Mesendoderm (in vitro differentiated cells): ENCODE results near the gene PRMT3.

Source experiments
- DNase-seq: peaks from one replicate; pipeline ENCODE4 v3.0.0; 2013
- H2AK5ac ChIP-seq: 2 replicates; pipeline ENCODE4 v1.6.1; 2013; ENCODE audit warnings: low read length, inconsistent platforms
- H2BK120ac ChIP-seq: 2 replicates; pipeline ENCODE4 v1.6.1; 2013; ENCODE audit warnings: low read depth, mild to moderate bottlenecking, low read length, moderate library complexity, mixed read lengths
- H2BK15ac ChIP-seq: replicated peaks from 2 replicates; pipeline ENCODE4 v1.6.1; 2013; ENCODE audit warnings: low read depth, mild to moderate bottlenecking, moderate library complexity
- H2BK5ac ChIP-seq: 2 replicates; pipeline ENCODE4 v1.6.1; 2013; ENCODE audit warnings: low read length, inconsistent platforms
- H3K18ac ChIP-seq: 2 replicates; pipeline ENCODE4 v1.6.1; 2013; ENCODE audit warnings: mild to moderate bottlenecking, low read length, mixed read lengths
- H3K23ac ChIP-seq: one replicate; pipeline ENCODE4 v1.6.1; 2013; ENCODE audit warnings: low read length
- H3K27ac ChIP-seq: 2 replicates; pipeline ENCODE4 v1.5.1; 2013; ENCODE audit warnings: low read depth, mild to moderate bottlenecking, inconsistent platforms, low read length, moderate library complexity
- H3K27me3 ChIP-seq: 2 replicates; pipeline ENCODE4 v1.6.1; 2013; ENCODE audit warnings: low read length, control low read depth, mild to moderate bottlenecking, inconsistent platforms; ENCODE audit not compliant: insufficient read depth, poor library complexity
- H3K36me3 ChIP-seq: 2 replicates; pipeline ENCODE4 v1.6.1; 2013; ENCODE audit warnings: low read length, inconsistent platforms; ENCODE audit not compliant: control insufficient read depth, insufficient read depth
- H3K4ac ChIP-seq: one replicate; pipeline ENCODE4 v1.6.1; 2013; ENCODE audit warnings: low read depth, mild to moderate bottlenecking, low read length, moderate library complexity
- H3K4me1 ChIP-seq: 2 replicates; pipeline ENCODE4 v1.6.1; 2013; ENCODE audit warnings: low read depth, low read length, inconsistent platforms; ENCODE audit not compliant: control insufficient read depth
- H3K4me2 ChIP-seq: 2 replicates; pipeline ENCODE4 v1.6.1; 2013; ENCODE audit warnings: low read length
- H3K4me3 ChIP-seq: 2 replicates; pipeline ENCODE4 v1.5.1; 2013; ENCODE audit warnings: mild to moderate bottlenecking, low read length
- H3K56ac ChIP-seq: one replicate; pipeline ENCODE4 v1.6.1; 2013; ENCODE audit warnings: low read length
- H3K79me1 ChIP-seq: 2 replicates; pipeline ENCODE4 v1.6.1; 2013; ENCODE audit warnings: low read length, inconsistent platforms
- H3K79me2 ChIP-seq: 2 replicates; pipeline ENCODE4 v1.6.1; 2013; ENCODE audit warnings: mild to moderate bottlenecking, low read length; ENCODE audit not compliant: control insufficient read depth, insufficient read depth
- H3K9ac ChIP-seq: 2 replicates; pipeline ENCODE4 v1.6.1; 2013; ENCODE audit warnings: low read length, inconsistent platforms
- H4K5ac ChIP-seq: one replicate; pipeline ENCODE4 v1.6.1; 2013; ENCODE audit warnings: low read length
- H4K8ac ChIP-seq: one replicate; pipeline ENCODE4 v1.6.1; 2013; ENCODE audit warnings: low read depth, mild to moderate bottlenecking, control low read depth, low read length, moderate library complexity
- WGBS: extraction: QIAGEN DNeasy Blood & Tissue Kit; methylation state at CpG from one replicate; pipeline ENCODE4 v1.1.7; 2013; ENCODE audit warnings: low lambda C conversion rate, missing lambda C conversion rate; ENCODE audit not compliant: insufficient coverage; ENCODE audit errors: extremely low coverage; 5-methylcytosine and 5-hydroxymethylcytosine counted together

PRMT3 gene

GRCh38 chr11:20369826-20370225 is 17.7 kb upstream of the PRMT3 start:
- Histone ChIP-seq H2BK5ac (no peak overlapping the region), H3K79me2 (no peaks in the 10 kb centered on the region), H4K8ac (no peak overlapping the region), H3K4me1 (no peaks in the 10 kb centered on the region), H2BK15ac (no peak overlapping the region), H3K79me1 (no peaks in the 10 kb centered on the region), H3K9ac (no peak overlapping the region), H3K4me3 (no peak overlapping the region), H3K27me3 (no peaks in the 10 kb centered on the region), H3K18ac (no peak overlapping the region), H3K27ac (no peak overlapping the region), H3K4me2 (no peak overlapping the region), H4K5ac (no peak overlapping the region), H2AK5ac (no peak overlapping the region), H3K56ac (no peak overlapping the region), H3K4ac (no peak overlapping the region), H2BK120ac (no peak overlapping the region), H3K23ac (no peak overlapping the region), H3K36me3 (no peaks in the 10 kb centered on the region)
- no peak for DNase-seq

- H3K4me3 ChIP-seq, result no peak overlapping the region
- no peak overlapping the region for H2AK5ac ChIP-seq
- DNase-seq, result no peak
- WGBS, result no CpG with 5 or more reads among the region's 5 CpGs
- H3K27me3 ChIP-seq, result no peaks in the 10 kb centered on the region
- no peak overlapping the region for H2BK5ac ChIP-seq
- no peaks in the 10 kb centered on the region for H3K79me2 ChIP-seq
- H4K8ac ChIP-seq, result no peak overlapping the region
- no peak overlapping the region for H3K9ac ChIP-seq
- H3K18ac ChIP-seq, result no peak overlapping the region
- no peak overlapping the region for H2BK15ac ChIP-seq
- no peak overlapping the region for H3K4ac ChIP-seq
- H3K56ac ChIP-seq, result no peak overlapping the region
- H3K4me1 ChIP-seq, result no peaks in the 10 kb centered on the region
- H3K4me2 ChIP-seq, result no peak overlapping the region
- H2BK120ac ChIP-seq, result no peak overlapping the region
- H3K79me1 ChIP-seq, result no peaks in the 10 kb centered on the region
- no peak overlapping the region for H3K23ac ChIP-seq
- H3K27ac ChIP-seq, result no peak overlapping the region
- H3K36me3 ChIP-seq, result no peaks in the 10 kb centered on the region
- H4K5ac ChIP-seq, result no peak overlapping the region
Measured at GRCh38 chr11:20372081-20372626, 15.4 kb upstream of the PRMT3 start.

- Histone ChIP-seq H2BK15ac (no peak overlapping the region), H3K9ac (no peak overlapping the region), H3K56ac (no peak overlapping the region), H4K5ac (no peak overlapping the region), H3K4ac (no peak overlapping the region), H3K79me2 (no peaks in the 10 kb centered on the region), H2BK120ac (no peak overlapping the region), H4K8ac (no peak overlapping the region), H3K4me2 (no peak overlapping the region), H3K79me1 (no peaks in the 10 kb centered on the region), H2AK5ac (no peak overlapping the region), H3K27me3 (no peaks in the 10 kb centered on the region), H3K4me3 (no peak overlapping the region), H3K36me3 (no peaks in the 10 kb centered on the region), H3K27ac (no peak overlapping the region), H2BK5ac (no peak overlapping the region), H3K4me1 (no peaks in the 10 kb centered on the region), H3K18ac (no peak overlapping the region), H3K23ac (no peak overlapping the region)
- DNase-seq, result no peak
- no CpG with 5 or more reads among the region's 13 CpGs for WGBS
Measured at GRCh38 chr11:20373147-20373546, 14.4 kb upstream of the PRMT3 start.

- no peaks in the 10 kb centered on the region for H3K27me3 ChIP-seq
- H3K4me3 ChIP-seq, result no peak overlapping the region
Measured at GRCh38 chr11:20373568-20374209, 13.8 kb upstream of the PRMT3 start.

GRCh38 chr11:20374741-20375300 is 12.7 kb upstream of the PRMT3 start:
- Histone ChIP-seq H2AK5ac (no peak overlapping the region), H3K56ac (no peak overlapping the region), H4K5ac (no peak overlapping the region), H4K8ac (no peak overlapping the region), H2BK120ac (no peak overlapping the region), H3K4me2 (no peak overlapping the region), H3K27ac (no peak overlapping the region), H2BK15ac (no peak overlapping the region), H3K18ac (no peak overlapping the region), H3K79me1 (no peaks in the 10 kb centered on the region), H3K4me3 (no peak overlapping the region), H3K27me3 (no peaks in the 10 kb centered on the region), H3K79me2 (no peaks in the 10 kb centered on the region), H2BK5ac (no peak overlapping the region), H3K36me3 (no peaks in the 10 kb centered on the region), H3K4ac (no peak overlapping the region), H3K9ac (no peak overlapping the region), H3K23ac (no peak overlapping the region), H3K4me1 (no peaks in the 10 kb centered on the region)
- no CpG with 5 or more reads among the region's 9 CpGs for WGBS
- DNase-seq, result no peak

More at GRCh38 chr11:20373568-20374209, 13.8 kb upstream of the PRMT3 start:
- H2AK5ac ChIP-seq, result no peak overlapping the region
- H2BK5ac ChIP-seq, result no peak overlapping the region
- H3K4me2 ChIP-seq, result no peak overlapping the region
- H2BK15ac ChIP-seq, result no peak overlapping the region
- no peak overlapping the region for H3K27ac ChIP-seq
- H3K36me3 ChIP-seq, result no peaks in the 10 kb centered on the region
- no peak overlapping the region for H3K4ac ChIP-seq
- H4K5ac ChIP-seq, result no peak overlapping the region
- DNase-seq, result no peak
- H4K8ac ChIP-seq, result no peak overlapping the region
- no peaks in the 10 kb centered on the region for H3K79me1 ChIP-seq
- no CpG with 5 or more reads among the region's 3 CpGs for WGBS
- H2BK120ac ChIP-seq, result no peak overlapping the region
- H3K79me2 ChIP-seq, result no peaks in the 10 kb centered on the region
- H3K18ac ChIP-seq, result no peak overlapping the region
- no peak overlapping the region for H3K56ac ChIP-seq
- H3K23ac ChIP-seq, result no peak overlapping the region
- no peak overlapping the region for H3K9ac ChIP-seq
- no peaks in the 10 kb centered on the region for H3K4me1 ChIP-seq
